ENCODE data around the gene SLC6A3.

SLC6A3 gene

DNA sequence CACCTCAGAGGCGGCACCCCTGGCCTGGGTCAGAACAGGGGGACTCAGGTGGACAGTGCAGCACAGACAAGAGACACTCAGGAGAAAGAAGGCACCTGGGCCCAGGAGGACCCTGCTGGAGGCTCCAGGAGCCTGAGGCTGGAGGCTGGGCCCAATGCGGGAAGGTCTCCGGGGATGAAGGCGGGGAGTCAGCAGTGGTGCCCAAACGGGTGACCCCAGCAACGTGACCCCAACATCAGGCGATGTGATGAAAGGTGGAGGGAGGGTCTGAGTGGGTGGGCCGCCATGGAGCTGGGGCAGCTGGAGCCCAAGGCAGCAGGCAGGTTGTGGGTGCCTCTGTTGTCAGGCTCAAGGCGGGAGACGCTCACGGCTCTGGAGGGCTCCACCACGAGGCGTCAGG, 41.0 kb upstream of the SLC6A3 start:
- H3K36me3 ChIP-seq (replicated peaks; ENCODE audit: low read depth, low read length): peaks cover 60% of the 10 kb centered on the region
- no peaks in the 10 kb centered on the region for H3K9me3 ChIP-seq (ENCODE audit: insufficient read depth, low read length)
- H3K27me3 ChIP-seq (ENCODE audit: low read depth, low read length): no peaks in the 10 kb centered on the region
- peak overlapping the region; percentile 100 for H3K27ac ChIP-seq (ENCODE audit: low read length)
- no peak overlapping the region for H3K4me3 ChIP-seq (ENCODE audit: low read length)
- H3K4me2 ChIP-seq (ENCODE audit: low read length): peak overlapping the region; percentile 73
- H4K20me1 ChIP-seq (ENCODE audit: insufficient read depth, low read length): no peaks in the 10 kb centered on the region
- H3K79me2 ChIP-seq (ENCODE audit: low read length): peaks cover 83% of the 10 kb centered on the region
- H2AFZ ChIP-seq (ENCODE audit: low read depth, low read length): no peak overlapping the region
- TF ChIP-seq, protein P1, sequence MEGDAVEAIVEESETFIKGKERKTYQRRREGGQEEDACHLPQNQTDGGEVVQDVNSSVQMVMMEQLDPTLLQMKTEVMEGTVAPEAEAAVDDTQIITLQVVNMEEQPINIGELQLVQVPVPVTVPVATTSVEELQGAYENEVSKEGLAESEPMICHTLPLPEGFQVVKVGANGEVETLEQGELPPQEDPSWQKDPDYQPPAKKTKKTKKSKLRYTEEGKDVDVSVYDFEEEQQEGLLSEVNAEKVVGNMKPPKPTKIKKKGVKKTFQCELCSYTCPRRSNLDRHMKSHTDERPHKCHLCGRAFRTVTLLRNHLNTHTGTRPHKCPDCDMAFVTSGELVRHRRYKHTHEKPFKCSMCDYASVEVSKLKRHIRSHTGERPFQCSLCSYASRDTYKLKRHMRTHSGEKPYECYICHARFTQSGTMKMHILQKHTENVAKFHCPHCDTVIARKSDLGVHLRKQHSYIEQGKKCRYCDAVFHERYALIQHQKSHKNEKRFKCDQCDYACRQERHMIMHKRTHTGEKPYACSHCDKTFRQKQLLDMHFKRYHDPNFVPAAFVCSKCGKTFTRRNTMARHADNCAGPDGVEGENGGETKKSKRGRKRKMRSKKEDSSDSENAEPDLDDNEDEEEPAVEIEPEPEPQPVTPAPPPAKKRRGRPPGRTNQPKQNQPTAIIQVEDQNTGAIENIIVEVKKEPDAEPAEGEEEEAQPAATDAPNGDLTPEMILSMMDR (IDR thresholded peaks at IDR 0.05; ENCODE audit: low read depth, low read length): no peak
- no peak for TF ChIP-seq EZH2phosphoT487 (IDR thresholded peaks at IDR 0.05; ENCODE audit: low read depth)
- peak overlapping the region; percentile 84 for H3K9ac ChIP-seq (ENCODE audit: low read length)
- peaks cover 97% of the 10 kb centered on the region for H3K4me1 ChIP-seq (ENCODE audit: low read length)

GRCh38 chr5:1485579-1486118, 40.4 kb upstream of the SLC6A3 start:
- Histone ChIP-seq H3K27ac (ENCODE audit: low read length) (peak overlapping the region; percentile 100), H2AFZ (ENCODE audit: low read depth, low read length) (no peak overlapping the region), H4K20me1 (ENCODE audit: insufficient read depth, low read length) (no peaks in the 10 kb centered on the region), H3K4me3 (ENCODE audit: low read length) (peak overlapping the region; percentile 5; the same call in 1 of the 2 replicates), H3K4me1 (ENCODE audit: low read length) (peaks cover 97% of the 10 kb centered on the region), H3K27me3 (ENCODE audit: low read depth, low read length) (no peaks in the 10 kb centered on the region), H3K4me2 (ENCODE audit: low read length) (peak overlapping the region; percentile 73), H3K36me3 (replicated peaks; ENCODE audit: low read depth, low read length) (peaks cover 54% of the 10 kb centered on the region), H3K9me3 (ENCODE audit: insufficient read depth, low read length) (no peaks in the 10 kb centered on the region), H3K79me2 (ENCODE audit: low read length) (peaks cover 83% of the 10 kb centered on the region), H3K9ac (ENCODE audit: low read length) (peak overlapping the region; percentile 84)
- no peak for TF ChIP-seq EZH2phosphoT487 (IDR thresholded peaks at IDR 0.05; ENCODE audit: low read depth)
- TF ChIP-seq, protein P1 (IDR thresholded peaks at IDR 0.05; ENCODE audit: low read depth, low read length): no peak

GRCh38 chr5:1484730-1485578, 39.7 kb upstream of the SLC6A3 start:
- no peak overlapping the region for H2AFZ ChIP-seq (ENCODE audit: low read depth, low read length)
- peaks cover 97% of the 10 kb centered on the region for H3K4me1 ChIP-seq (ENCODE audit: low read length)
- no peaks in the 10 kb centered on the region for H3K27me3 ChIP-seq (ENCODE audit: low read depth, low read length)
- peak overlapping the region; percentile 73 for H3K4me2 ChIP-seq (ENCODE audit: low read length)
- peaks cover 48% of the 10 kb centered on the region for H3K36me3 ChIP-seq (replicated peaks; ENCODE audit: low read depth, low read length)
- H3K27ac ChIP-seq (ENCODE audit: low read length): peak overlapping the region; percentile 100
- peak overlapping the region; percentile 84 for H3K9ac ChIP-seq (ENCODE audit: low read length)
- H3K4me3 ChIP-seq (ENCODE audit: low read length): peak overlapping the region; percentile 32; the same call in 1 of the 2 replicates
- H4K20me1 ChIP-seq (ENCODE audit: insufficient read depth, low read length): no peaks in the 10 kb centered on the region
- peaks cover 83% of the 10 kb centered on the region for H3K79me2 ChIP-seq (ENCODE audit: low read length)
- no peaks in the 10 kb centered on the region for H3K9me3 ChIP-seq (ENCODE audit: insufficient read depth, low read length)
- TF ChIP-seq EZH2phosphoT487 (IDR thresholded peaks at IDR 0.05; ENCODE audit: low read depth): no peak
- TF ChIP-seq, protein P1 (IDR thresholded peaks at IDR 0.05; ENCODE audit: low read depth, low read length): no peak

All from OCI-LY3 (cell line).